Cardiac atrium fibroblast (primary cell): ENCODE data around the gene LINGO3. TPM values are rescaled to one million over a fixed set of nuclear protein-coding genes. Genes with fewer than 3 reads are reported as not detected.

Experiments
- total RNA-seq: library from RNA; depleted of rRNA; stranded (reverse); fragments of >200 nt; gene quantifications from 2 replicates; pipeline ENCODE4 v1.2.3, GENCODE V29; 2015

LINGO3 gene
- 0.49 TPM in 1 of 2 replicates, not detected in the other for total RNA-seq

GRCh38 chr19:2308114-2308556, at the start of gene LINGO3:
Gene LINGO3 (minus strand): TSS chr19:2308154. CDS start chr19:2291776, 16,378 bp downstream.

GRCh38 chr19:2328401-2329148, 20.6 kb upstream of the LINGO3 start, which contains the start of the genes LSM7 and SPPL2B:
Gene LSM7 (minus strand): TSS chr19:2328586. CDS start chr19:2328566, 20 bp downstream.
Gene SPPL2B (plus strand): TSS chr19:2328684. CDS start chr19:2328710, 26 bp downstream.

GRCh38 chr19:2282062-2282861, 25.7 kb downstream of the LINGO3 start, which contains the start of gene PEAK3:
Gene PEAK3 (minus strand): TSS chr19:2282175. CDS start chr19:2280931, 1,244 bp downstream.

Other genes with a start within 250 kb of the LINGO3 start
- gene MOB3A, start 211.8 kb downstream of the LINGO3 start, total RNA-seq = 44.1 and 46.2 TPM in 2 replicates
- gene IZUMO4, start 211.2 kb downstream of the LINGO3 start, total RNA-seq = 0.36 and 1.6 TPM in 2 replicates
- 110 and 111 TPM in 2 replicates for gene AP3D1, start 156.6 kb downstream of the LINGO3 start, total RNA-seq
- gene DOT1L, start 144.2 kb downstream of the LINGO3 start, total RNA-seq = 7.3 and 10.5 TPM in 2 replicates
- gene PLEKHJ1, start 71.8 kb downstream of the LINGO3 start, total RNA-seq = 48.3 and 67.2 TPM in 2 replicates
- 33.0 and 33.6 TPM in 2 replicates for gene SF3A2, start 71.3 kb downstream of the LINGO3 start, total RNA-seq
- 0.32 TPM in 1 of 2 replicates, not detected in the other for gene AMH, start 58.8 kb downstream of the LINGO3 start, total RNA-seq
- not detected in 2 replicates for gene JSRP1, start 51.7 kb downstream of the LINGO3 start, total RNA-seq
- gene PEAK3, start 26.0 kb downstream of the LINGO3 start, total RNA-seq = not detected in 2 replicates
- gene LSM7, start 20.4 kb upstream of the LINGO3 start, total RNA-seq = 120 and 145 TPM in 2 replicates
- gene SPPL2B, start 20.5 kb upstream of the LINGO3 start, total RNA-seq = 53.8 and 62.2 TPM in 2 replicates
- not detected in 2 replicates for gene TMPRSS9, start 52.1 kb upstream of the LINGO3 start, total RNA-seq
- 61.6 and 75.1 TPM in 2 replicates for gene TIMM13, start 119.4 kb upstream of the LINGO3 start, total RNA-seq
- 49.5 and 66.4 TPM in 2 replicates for gene LMNB2, start 148.8 kb upstream of the LINGO3 start, total RNA-seq
- 119 and 194 TPM in 2 replicates for gene GADD45B, start 168.0 kb upstream of the LINGO3 start, total RNA-seq